Camera-type eye (tissue), 1 donor: ENCODE data around the gene HMGA1. TPM values are rescaled to one million over a fixed set of nuclear protein-coding genes. Genes with fewer than 3 reads are reported as not detected.

Experiments
- total RNA-seq: library from RNA; depleted of rRNA; stranded (reverse); fragments of >200 nt; gene quantifications from one replicate; pipeline ENCODE4 v1.2.3, GENCODE V29; 2014

The HMGA1 gene
- total RNA-seq, result 48.7 TPM

GRCh38 chr6:34236443-34237315 is at the start of gene HMGA1:
HMGA1 (plus strand) TSS chr6:34236873; CDS start chr6:34240781, 3,908 bp downstream.

GRCh38 chr6:34248727-34249468 is 12.2 kb downstream of the HMGA1 start, which contains the start of gene SMIM29:
SMIM29 (minus strand) TSS chr6:34249006; CDS start chr6:34247791, 1,215 bp downstream.

Other genes starting within 250 kb of the HMGA1 start
- 8.1 TPM for gene GRM4, start 90.8 kb upstream of the HMGA1 start, total RNA-seq
- 13.6 TPM for gene SMIM29, start 12.1 kb downstream of the HMGA1 start, total RNA-seq
- 78.5 TPM for gene NUDT3, start 155.8 kb downstream of the HMGA1 start, total RNA-seq
- 1,229 TPM for gene RPS10, start 189.2 kb downstream of the HMGA1 start, total RNA-seq
- gene PACSIN1, start 229.2 kb downstream of the HMGA1 start, total RNA-seq, result 32.2 TPM